ENCODE data around the gene CNGA4.

DNA sequence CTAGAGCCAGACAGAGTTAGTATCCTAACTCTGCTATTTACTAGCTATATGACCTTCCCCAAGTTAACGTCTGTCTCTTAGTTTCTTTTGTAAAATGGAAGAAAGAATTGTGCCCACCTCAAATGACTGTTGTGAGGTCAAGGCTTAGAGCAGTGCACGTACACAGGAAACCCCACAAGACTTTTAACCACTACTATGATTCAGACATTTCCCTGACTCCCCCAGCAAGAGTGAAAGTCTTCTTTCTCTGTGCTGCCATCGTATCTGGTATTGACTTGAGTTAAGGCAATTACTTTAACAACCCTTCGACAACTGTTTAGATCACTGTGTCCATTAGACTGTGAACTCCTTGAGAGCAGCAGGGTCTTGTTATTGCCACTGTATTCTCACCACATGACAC, 42.5 kb upstream of the CNGA4 start:
- no peak for TF ChIP-seq POLR2A (IDR thresholded peaks at IDR 0.05; ENCODE audit: low read depth, low read length)
- TF ChIP-seq, protein P1, sequence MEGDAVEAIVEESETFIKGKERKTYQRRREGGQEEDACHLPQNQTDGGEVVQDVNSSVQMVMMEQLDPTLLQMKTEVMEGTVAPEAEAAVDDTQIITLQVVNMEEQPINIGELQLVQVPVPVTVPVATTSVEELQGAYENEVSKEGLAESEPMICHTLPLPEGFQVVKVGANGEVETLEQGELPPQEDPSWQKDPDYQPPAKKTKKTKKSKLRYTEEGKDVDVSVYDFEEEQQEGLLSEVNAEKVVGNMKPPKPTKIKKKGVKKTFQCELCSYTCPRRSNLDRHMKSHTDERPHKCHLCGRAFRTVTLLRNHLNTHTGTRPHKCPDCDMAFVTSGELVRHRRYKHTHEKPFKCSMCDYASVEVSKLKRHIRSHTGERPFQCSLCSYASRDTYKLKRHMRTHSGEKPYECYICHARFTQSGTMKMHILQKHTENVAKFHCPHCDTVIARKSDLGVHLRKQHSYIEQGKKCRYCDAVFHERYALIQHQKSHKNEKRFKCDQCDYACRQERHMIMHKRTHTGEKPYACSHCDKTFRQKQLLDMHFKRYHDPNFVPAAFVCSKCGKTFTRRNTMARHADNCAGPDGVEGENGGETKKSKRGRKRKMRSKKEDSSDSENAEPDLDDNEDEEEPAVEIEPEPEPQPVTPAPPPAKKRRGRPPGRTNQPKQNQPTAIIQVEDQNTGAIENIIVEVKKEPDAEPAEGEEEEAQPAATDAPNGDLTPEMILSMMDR (conservative IDR thresholded peaks at IDR 0.05; ENCODE audit: low read depth, low read length) = no peak
- no peak for TF ChIP-seq CHD1 (IDR thresholded peaks at IDR 0.05; ENCODE audit: low read depth, low read length)
- TF ChIP-seq, protein P2, sequence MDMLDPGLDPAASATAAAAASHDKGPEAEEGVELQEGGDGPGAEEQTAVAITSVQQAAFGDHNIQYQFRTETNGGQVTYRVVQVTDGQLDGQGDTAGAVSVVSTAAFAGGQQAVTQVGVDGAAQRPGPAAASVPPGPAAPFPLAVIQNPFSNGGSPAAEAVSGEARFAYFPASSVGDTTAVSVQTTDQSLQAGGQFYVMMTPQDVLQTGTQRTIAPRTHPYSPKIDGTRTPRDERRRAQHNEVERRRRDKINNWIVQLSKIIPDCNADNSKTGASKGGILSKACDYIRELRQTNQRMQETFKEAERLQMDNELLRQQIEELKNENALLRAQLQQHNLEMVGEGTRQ (IDR thresholded peaks at IDR 0.05; ENCODE audit: low read depth, low read length) = no peak
- TF ChIP-seq NFE2L2 (IDR thresholded peaks at IDR 0.05; ENCODE audit: low read depth, low read length) = no peak
- TF ChIP-seq SMC3 (IDR thresholded peaks at IDR 0.05; ENCODE audit: low read depth, low read length) = no peak
- TF ChIP-seq CEBPB (IDR thresholded peaks at IDR 0.05; ENCODE audit: low read depth, low read length) = no peak
- TF ChIP-seq MAZ (IDR thresholded peaks at IDR 0.05; ENCODE audit: borderline replicate concordance, low read depth, low read length) = no peak
- no peak for TF ChIP-seq RFX5 (IDR thresholded peaks at IDR 0.05; ENCODE audit: low read depth, low read length)
- TF ChIP-seq RAD21 (IDR thresholded peaks at IDR 0.05; ENCODE audit: low read length) = no peak
- TF ChIP-seq RCOR1 (IDR thresholded peaks at IDR 0.05; ENCODE audit: insufficient replicate concordance, low read length) = no peak
- TF ChIP-seq MAFK (IDR thresholded peaks at IDR 0.05; ENCODE audit: low read depth, low read length) = no peak
